Fibroblast of skin of back (primary cell): Measurements from ENCODE around the gene CREBRF.
"Not testable (repeated sequence)": the region's sequence is repeated elsewhere in the genome, so short reads cannot be mapped to it uniquely, and the experiment has no call there.

Experiments used
- DNase-seq: peaks from one replicate; pipeline ENCODE4 v3.0.0-alpha.2; 2013

Gene CREBRF

DNA sequence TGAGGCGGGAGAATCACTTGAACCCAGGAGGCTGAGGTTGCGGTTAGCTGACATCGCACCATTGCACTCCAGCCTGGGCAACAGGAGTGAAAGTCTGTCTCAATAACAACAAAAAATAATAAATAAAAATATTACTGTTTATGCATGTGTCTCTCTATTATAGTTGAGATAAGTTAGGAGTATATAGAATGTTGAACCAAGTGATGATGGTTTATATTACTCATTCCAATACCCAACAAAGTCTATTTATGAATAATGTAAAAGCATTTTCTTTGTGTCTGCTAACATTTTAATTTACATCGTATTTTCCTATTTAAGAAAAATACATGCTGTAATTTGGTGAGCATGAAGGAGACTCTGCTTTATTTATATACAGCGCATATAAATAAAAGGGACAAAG lies 35.8 kb downstream of the CREBRF start:
- no peak for DNase-seq

DNA sequence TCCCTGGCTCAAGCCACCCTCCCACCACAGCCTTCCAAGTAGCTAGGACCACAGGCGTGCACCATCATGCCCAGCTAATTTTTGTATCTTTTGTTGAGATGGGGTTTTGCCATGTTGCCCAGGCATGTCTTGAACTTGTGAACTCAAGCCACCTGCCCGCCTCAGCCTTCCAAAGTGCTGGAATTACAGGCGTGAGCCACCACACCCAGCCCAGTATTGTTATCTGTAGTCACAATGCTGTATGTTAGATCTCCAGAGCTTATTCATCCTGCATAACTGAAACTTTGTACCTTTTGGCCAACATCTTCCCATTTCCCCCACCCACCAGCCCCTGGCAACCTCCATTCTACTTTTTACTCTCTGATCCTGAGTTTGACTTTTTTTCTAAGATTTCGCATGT lies 37.5 kb downstream of the CREBRF start:
- no peak for DNase-seq

DNA sequence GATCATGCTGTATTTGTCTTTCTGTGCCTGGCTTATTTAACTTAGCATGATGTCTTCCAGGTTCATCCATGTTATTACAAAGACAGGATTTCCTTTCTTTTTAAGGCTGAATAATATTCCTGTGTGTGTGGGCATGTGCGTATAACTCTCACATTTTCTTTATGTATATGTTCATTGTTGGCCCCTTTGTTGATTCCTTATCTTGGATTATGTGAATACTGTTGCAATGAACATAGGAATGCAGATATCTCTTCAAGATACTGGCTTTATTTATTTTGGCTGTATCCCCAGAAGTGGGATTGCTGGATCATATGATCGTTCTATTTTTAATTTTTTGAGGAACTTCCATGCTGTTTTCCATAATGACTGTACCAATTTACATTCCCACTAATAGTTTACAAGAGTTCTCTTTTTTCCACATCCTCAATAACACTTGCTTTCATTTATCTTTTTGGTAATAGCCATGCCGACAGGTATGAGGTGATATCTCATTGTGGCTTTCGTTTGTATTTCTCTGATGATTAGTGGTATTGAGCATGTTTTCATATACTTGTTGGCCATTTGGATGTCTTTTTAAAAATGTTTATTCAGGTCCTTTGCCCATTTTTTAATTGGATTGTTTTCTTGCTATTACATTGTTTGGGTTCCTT lies 38.0 kb downstream of the CREBRF start:
- DNase-seq: peak; percentile 87

DNA sequence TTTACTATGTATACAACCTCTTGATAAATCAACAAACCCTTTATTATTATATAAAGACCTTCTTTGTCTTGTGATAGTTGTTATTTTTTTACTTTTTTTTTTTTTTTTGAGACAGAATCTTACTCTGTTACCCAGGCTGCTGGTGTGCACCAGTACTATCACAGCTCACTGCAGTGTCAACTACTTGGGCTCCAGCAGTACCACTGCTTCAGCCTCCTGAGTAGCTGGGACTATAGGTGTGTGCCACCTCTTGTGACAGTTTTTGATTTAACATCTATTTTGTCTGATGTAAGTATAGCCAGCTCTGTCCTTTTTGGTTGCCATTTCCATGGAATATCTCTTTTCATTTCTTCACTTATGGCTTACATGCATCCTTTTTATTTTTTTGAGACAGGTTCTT lies 42.6 kb downstream of the CREBRF start:
- no peak for DNase-seq

DNA sequence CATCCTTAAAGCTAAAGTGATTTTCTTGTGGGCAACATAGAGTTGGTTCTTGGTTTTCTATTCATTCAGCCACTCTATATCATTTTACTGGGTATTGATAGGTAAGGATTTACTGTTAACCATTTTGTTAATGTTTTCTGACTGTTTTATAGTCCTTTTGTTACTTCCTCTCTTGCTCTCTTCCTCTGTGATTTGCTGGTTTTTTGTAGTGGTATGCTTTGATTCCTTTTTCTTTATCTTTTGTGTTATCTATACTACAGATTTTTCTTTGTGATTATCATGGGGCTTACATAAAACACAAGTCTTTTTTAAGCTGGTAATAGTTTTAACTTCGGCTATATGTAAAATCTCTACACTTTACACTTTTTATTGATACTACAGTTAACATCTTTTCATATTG lies 43.3 kb downstream of the CREBRF start:
- DNase-seq: no peak

DNA sequence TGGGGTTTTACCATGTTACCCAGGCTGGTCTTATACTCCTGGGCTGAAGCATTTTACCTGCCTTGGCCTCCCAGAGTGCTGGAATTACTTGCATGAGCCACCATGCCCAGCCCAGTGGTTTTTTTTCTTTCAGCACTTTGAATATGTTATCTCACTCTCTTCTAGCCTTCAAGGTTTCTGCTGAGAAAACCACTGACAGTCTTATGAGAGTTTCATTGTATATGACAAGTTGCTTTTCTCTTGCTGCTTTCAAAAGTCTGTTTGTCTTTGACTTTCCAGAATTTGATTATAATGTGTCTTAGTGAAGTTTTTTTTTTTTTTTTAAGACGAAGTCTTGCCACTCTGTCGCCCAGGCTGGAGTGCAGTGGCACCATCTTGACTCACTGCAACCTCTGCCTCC lies 45.1 kb downstream of the CREBRF start:
- DNase-seq: no peak

DNA sequence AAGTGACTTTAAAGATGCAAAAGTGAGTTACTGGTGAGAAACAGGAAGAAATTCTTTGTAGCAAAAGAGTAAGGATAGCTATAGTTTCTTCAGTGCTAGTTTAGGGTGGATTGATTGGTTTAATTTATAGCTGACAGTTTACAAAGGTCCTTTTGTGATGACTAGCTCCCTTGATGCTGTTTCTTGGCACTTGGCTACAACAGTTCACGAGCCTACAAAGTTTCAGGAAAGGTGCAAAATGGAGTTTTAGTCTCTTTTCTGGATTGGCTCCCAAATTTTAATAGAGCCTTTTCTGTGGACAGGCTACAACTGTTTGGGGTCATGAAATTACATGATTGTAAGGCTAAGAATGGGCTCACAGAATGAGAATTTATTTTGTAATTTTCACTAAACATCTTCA lies 47.3 kb downstream of the CREBRF start:
- DNase-seq: no peak

DNA sequence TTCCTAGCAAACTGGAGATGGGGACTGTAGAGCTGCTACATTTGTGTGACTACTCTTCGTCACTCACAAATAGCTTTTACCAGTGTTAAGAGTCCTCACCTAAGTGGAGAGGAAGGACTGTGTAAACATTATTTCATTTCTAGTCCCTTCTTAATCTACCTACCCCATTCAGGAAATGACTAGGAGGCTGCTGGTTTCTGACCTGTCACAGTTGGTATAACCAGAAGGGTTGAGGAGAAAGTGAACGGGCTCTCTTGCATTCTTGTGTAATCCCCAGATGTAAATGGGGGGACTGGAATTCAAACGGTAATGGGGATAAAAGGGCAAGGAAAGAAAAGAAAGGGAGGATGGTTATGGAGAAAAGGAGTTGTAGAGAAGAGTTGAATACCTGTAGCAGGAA lies 52.8 kb downstream of the CREBRF start:
- no peak for DNase-seq

DNA sequence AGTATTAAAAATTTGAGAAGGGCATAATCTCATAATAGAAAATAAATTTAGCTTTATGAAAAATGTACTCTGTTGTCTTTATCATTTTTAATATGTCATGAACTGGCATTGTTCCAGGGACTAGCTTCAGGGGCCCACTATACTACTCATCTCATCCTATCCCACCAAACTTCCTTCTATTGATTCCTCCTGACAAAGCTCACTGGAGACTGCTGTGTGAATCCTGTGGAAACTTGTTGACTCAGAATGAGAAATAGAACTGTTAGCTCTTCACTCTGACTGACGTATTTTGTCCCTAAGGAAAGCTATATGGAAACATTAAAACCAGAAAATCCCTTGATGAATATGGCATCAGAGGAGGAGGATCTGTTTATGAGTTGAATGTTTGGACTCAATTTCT lies 58.4 kb downstream of the CREBRF start:
- no peak for DNase-seq

DNA sequence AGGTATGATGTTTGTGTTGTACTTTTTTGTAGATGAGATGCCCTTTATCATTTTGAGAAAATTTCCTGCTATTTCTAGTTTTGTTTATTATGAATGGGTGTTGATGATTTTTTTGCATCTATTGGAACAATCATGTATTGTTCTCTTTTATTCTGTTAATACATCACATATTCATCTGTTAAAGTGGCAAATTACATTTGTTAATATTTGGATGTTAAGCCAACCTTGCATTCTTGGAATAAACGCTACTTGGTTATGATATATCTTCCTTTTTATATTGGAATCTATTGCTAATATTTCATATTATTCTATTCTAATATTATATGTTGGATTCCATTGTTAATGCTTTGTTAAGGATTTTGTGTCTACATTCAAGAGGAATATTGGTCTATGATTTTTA lies 63.6 kb downstream of the CREBRF start:
- no peak for DNase-seq

DNA sequence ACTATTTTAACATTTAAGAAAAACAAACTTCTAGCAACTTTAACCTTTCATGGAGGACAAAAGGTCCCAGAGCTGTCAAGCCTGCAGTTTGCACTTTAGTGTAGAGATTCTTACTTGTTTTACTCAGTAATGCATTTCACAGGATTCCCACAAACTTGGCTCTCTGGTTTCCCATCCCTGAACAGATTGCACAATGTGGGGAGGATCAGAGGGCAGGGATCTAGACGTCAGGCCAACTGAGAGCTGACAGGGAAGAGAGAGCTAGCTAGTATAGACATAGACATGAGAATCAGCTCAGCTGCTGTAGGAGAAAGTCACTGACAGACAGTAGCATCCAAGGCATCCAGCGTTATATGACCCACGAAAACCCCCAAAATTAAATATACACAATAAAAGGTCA lies 67.3 kb downstream of the CREBRF start:
- DNase-seq: no peak

DNA sequence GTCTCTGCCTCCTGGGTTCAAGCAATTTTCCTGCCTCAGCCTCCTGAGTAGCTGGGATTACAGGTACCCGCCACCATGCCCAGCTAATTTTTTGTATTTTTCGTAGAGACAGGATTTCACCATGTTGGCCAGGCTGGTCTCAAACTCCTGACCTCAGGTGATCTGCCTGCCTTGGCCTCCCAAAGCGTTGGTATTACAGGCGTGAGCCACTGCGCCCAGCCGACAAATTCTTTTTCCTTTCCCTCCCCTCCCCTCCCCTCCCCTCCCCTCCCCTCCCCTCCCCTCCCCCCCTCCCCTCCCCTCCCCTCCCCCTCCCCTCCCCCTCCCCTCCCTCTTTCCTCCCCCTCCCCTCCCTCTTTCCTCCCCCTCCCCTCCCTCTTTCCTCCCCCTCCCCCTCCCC lies 76.0 kb downstream of the CREBRF start:
- DNase-seq: not testable (repeated sequence)

DNA sequence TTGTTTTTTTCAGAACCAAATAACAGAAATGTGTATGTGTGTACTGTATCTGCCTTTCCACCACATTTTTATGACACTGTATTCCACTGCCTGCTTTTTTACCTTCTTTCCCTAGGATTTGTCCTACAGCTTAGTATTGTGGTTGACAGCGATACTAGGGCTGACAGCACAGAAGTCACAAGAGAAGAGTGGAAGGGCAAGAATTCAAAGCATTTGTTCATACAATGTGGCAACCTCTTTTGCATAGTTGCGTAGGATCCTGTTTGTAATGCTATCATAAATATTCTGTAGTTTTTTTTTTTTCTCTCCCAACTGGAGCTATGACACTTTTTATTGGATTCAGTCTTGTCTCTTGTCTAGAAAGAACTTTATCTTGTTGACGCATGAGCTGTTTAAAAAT lies 82.6 kb downstream of the CREBRF start:
- no peak for DNase-seq

DNA sequence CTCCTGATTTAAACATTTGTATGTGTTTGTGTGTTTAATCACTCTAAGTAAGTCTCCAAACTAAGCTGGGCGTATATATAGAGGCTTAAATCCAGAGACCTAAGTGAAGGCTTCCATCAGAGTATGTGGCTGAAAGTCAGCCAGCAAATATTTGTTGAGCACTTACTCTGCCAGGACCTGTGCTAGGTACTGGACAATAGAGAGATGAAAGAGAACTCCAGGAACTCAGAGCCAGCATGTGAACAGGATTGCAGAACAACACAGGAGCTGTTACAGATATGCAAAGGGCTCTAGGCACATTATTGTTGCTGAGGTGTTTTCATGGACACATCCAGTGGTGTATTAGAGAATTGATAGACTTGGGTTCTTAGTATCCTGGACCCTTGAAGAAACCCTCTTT lies 83.5 kb downstream of the CREBRF start:
- DNase-seq: no peak

DNA sequence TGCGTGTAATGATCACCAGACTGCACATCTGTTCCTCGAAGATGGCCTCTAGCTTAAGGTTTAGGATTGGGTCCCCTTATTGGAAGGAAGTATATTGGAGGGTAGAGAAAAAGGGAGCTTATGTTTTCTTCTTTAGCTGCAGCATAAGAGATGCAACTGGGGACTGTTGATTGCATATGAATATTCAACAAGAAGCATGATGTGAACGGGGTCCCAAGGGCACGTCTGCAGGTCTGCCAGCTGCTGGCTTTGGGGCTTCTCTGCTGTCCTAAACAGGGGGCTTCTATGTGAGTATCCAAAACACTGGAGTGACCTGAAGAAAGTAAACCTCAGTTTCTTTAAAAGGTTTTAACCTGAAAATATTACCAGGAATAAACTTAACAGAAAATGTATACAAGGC lies 84.6 kb downstream of the CREBRF start:
- DNase-seq: no peak

DNA sequence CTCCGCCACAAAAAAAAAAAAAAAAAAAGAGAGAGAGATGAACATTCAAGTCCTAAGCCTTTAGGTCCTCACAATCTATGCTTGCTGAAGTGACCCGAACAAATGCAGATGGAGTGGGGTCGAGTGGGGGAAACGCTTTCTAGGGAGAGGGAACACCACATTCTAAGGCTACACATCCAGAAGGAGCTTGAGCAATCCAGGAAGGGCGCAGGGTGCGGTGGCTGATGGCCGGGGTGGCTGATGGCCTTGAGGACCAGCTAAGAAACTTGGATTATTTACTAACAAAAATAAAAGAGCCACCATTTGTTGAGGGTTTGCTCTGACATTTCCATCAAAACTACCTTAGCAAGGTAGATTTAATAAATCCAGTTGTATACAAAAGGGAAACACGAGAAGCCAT lies 87.4 kb downstream of the CREBRF start:
- no peak for DNase-seq

DNA sequence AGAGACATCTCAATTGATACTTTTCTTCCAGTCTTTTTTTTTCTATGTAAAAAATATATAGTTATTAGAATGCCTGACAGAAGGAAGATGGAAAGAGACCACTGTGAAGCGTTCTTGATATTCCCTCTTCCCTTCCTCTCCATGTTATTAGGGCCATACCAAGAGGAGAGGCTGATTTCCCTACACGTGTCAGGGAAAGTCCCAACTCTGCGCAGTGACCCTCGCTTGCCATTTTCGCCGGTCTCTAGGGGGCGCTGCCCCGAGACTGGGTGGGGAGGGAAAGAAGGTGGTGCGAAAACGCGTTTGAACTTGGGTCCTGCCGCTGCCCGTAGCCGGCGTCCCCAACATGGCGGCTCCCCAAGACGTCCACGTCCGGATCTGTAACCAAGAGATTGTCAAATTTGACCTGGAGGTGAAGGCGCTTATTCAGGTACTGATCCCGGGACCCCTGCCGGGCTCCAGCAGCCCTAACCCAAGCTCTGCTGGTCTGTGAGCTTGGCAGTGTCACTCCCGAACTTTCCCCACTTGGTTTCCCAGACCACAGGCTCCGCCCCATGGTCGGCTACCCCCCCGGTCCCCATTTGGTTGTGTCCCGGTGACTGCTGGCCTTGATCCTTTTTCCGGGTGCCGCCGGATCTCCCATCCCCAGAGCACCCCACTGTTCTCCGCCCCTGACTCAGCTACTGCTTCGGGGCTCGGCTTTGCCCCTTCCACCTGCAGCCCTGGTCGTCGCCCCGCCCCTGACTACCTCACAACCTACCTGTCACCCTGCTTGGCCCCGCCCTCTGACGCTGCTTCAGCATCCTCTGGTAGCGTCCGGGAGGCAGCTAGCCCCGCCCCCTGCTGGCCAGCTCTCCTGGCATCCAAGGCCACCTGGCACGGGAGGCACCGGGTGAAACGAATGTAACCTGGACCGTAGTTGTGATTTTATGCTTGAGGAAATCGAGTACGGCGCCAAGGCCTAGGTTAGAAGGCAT lies 88.3 kb downstream of the CREBRF start, which contains the start of gene BNIP1:
Gene BNIP1 (plus strand): TSS at position 332 of the 977 bp plus-strand sequence. CDS start 15 bp downstream, at position 347.
- DNase-seq: peak; percentile 94

DNA sequence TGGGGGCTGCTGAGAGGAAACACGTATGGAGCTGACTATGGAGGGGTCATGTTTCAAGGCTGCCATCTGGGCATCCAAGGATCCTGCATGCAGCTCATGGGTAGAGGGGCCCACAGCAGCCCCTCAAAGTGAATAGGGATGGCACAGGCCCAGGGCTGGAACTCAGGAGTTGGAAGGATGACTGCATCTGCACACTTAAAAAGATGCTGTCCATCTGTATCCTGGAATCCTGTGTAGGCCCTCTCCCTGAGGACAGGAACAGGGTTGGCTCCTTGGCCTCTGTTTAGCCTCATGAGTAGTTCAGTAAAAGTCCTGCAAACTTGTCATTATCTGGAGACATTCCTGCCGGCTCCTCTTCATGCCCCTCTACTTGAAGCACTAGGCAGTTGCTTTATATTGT lies 92.2 kb downstream of the CREBRF start:
- DNase-seq: no peak

DNA sequence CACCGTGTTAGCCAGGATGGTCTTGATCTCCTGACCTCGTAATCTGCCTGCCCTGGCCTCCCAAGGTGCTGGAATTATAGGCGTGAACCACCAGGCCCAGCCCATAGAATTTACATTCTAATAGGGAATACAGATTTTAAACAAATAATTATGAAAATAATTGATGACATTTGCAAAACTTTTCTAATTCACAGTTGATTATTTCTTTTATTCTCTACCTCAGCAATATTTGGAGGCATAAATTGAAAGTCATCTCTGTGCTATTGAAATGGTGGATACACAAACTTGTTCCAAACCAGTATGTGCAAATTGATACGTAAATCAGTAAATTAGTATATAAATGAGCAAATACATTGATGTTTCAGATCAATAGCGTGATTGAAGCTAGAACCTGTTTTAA lies 96.4 kb downstream of the CREBRF start:
- DNase-seq: no peak

DNA sequence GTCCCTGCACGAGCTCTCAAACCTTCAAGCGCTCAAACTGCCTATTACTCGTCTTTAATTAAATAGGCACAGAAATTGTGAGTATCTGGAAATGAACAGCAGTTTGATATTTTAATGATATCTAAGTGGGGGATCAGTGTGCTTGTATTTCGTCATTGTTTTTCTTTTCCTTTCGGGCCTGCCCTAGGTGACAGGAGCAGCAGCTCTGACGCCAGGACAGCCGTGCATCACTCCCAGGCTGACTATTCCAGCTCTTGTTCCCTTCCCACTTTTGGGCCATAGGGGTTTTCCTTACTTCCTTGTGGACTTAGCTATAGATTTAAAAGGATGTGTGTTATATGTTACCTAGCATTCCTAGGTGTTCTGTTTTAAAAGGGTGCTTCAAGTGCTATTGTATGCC lies 97.7 kb downstream of the CREBRF start:
- no peak for DNase-seq

DNA sequence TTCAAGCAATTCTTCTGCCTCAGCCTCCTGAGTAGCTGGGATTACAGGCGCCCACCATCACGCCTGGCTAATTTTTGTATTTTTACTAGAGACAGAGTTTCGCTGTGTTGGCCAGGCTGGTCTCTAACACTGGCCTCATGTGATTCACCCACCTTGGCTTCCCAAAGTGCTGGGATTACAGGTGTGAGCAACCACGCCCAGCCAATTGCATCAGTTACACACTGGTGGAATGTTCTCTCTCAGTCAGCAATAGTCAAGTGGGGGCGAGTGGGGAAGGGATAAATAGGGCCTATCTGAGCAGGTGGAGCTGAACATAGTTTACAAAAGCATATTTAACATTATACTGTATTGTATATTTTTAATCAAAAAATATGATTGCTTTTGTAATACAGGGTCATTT lies 98.5 kb downstream of the CREBRF start:
- not testable (repeated sequence) for DNase-seq

DNA sequence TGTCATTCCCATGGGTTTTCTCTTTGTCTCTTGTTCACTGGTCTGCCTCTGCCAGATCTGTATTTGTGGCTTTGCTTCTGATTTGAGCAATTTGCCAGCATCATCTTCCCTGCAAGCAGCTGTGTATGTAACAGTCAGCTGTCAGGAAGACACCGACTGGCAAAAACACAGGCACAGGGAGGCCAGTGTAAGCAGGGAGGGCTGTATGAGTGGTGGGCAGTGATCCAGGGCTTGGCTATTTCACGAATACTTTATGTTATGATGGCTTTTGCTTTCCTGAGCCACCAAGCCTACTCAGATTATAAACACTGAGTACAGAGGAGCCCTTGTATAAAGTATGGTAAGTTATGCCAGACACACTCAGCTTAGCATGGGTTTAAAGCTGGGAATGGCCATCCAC lies 99.8 kb downstream of the CREBRF start:
- DNase-seq: no peak

DNA sequence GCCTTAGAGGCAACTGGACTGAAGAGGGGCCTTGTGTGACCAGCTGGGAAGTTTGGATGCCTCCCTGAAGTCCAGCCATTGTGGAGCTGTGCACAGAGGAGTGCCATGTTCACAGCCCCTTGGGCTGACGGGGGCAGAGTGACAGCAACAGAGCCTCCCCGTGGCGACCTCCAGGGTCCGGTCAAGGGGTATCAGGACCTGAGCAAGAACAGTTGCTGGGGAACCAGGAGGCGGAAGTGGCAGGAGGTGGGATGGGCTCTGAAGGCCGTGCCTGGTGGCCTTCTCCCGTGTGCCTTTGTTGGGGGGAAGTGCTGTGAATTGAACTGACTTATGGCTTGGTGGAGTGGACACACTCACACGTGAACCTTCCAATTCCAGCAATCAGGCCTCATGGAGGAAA lies 102.2 kb downstream of the CREBRF start:
- no peak for DNase-seq

DNA sequence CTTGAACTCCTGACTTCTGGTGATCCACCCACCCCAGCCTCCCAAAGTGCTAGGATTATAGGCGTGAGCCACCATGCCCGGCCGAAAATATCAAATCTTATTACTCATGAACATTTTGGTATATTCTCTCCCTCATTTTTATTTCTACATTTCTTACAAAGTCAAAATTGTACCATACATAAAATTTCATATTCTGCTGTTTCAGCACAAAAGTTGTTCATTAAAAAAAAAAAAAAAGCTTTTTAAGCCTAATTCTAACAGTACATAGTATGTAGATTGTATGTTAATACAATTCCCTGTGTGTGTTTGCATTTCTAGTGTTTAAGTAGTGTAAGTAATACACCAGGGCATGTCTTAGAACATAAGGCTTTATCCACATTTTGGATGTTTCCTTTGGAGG lies 103.1 kb downstream of the CREBRF start:
- DNase-seq: no peak
